Lung microvascular endothelial cell (primary cell): ENCODE results near the gene FADS1. TPM values are rescaled to one million over a fixed set of nuclear protein-coding genes. Genes with fewer than 3 reads are reported as not detected.
A peak's percentile ranks its signal among the peaks of the same experiment; 100 is the strongest.

Experiments used
- DNase-seq, 2 donors: peaks; one replicate each; pipeline versions ENCODE4 v3.0.0 to v3.0.0-alpha.2; 2010; ENCODE audit warnings: low read depth in 2 of 2
- total RNA-seq: library from RNA; depleted of rRNA; stranded (reverse); fragments of >200 nt; gene quantifications from 2 replicates; pipeline ENCODE4 v1.2.1, GENCODE V29; 2014

FADS1 gene
- total RNA-seq, 1 donor from 2014 or later: 24.2 TPM

DNA sequence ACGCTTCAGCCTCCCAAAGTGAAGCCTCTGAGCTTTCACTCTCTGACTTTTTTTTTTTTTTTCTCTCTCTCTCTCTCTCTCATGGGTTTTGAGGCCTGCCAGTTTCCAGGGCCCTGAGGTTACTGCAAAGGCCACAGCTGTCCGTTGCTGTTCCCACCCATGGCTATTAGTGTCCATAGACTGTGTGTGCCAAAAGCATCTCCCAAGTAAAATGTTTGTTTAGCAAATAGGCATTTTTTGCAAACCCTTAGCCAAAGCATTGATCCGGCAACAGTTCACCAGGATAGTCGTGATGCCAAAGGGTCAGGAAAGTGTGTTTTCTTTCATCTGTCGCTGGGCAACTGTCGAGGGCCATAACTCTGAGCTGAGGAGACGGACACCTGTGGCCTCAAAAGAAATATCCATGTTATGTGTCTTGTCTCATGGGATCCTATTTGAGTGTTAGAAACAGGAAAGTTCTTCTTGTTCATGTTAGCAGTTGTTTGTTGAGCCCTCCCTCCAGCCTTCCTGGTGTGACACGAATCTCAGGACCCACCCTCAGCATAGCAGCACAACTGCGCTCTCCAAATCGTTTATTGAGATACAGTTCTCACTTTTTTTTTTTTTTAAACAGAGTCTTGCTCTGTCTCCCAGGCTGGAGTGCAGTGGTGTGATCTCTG is 29.7 kb upstream of the FADS1 start:
- no peak for DNase-seq

- no peak for DNase-seq
Measured at GRCh38 chr11:61844909-61845565, 28.2 kb upstream of the FADS1 start.

DNA sequence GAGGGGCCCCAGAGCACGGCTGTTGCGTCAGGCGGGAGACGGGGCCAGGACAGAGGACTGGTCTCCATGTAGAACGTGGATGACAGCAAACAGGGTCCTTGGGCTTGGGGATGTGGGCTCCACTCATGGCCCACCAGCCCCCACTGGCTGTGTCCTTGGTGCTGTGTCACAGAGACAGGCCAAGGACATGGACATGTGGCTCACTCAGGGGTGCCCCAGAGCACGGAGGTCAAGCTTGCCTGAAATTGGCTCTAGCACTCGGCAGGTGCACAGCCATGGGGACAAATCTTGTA is 25.7 kb upstream of the FADS1 start:
- DNase-seq: no peak

- no peak for DNase-seq
Measured at GRCh38 chr11:61841636-61842527, 25.1 kb upstream of the FADS1 start.

GRCh38 chr11:61840371-61840770 is 23.6 kb upstream of the FADS1 start:
- no peak for DNase-seq

- DNase-seq: no peak
Measured at GRCh38 chr11:61839742-61840141, 22.9 kb upstream of the FADS1 start.

DNA sequence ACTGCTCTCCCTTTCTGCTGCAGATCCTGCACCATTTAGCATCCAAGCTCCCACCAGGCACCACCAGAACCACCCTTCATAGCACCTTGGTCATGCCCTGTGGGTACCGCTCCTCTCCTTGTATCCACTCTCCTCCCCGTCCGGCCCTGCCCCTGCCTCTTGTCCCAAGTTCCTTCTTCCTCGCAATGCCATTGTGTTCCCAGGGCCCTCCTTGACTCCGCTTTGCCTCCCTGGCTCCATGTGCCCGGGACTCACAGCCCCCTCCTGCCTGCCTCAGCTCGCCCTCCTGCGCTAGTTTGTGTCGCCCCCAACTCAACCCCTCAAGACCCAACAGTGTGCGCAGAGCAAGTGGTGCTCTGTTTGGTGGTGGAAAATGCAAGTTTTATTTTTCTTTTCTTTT is 22.1 kb upstream of the FADS1 start:
- no peak for DNase-seq

DNA sequence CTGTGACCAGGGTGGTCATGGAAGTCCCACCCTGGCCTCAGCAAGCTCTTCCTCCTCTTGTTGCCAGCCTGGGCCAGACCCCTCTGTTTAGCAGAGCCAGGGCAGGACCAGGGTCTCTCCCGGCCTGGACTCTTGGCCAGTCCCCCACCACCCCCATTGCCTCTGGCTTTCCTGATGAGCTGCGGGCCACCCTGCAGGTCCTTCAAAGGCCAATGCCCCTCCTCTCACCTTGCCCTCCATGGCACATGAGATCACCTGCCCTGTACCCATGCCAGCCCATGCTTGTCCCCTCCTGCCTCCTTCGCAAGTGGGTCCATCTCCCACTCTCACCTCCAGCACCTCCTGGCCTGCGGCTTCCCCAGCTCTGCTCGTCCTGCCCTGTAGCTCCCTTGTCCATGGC is 21.7 kb upstream of the FADS1 start:
- DNase-seq: no peak

GRCh38 chr11:61837411-61838005 is 20.7 kb upstream of the FADS1 start:
- no peak for DNase-seq

DNA sequence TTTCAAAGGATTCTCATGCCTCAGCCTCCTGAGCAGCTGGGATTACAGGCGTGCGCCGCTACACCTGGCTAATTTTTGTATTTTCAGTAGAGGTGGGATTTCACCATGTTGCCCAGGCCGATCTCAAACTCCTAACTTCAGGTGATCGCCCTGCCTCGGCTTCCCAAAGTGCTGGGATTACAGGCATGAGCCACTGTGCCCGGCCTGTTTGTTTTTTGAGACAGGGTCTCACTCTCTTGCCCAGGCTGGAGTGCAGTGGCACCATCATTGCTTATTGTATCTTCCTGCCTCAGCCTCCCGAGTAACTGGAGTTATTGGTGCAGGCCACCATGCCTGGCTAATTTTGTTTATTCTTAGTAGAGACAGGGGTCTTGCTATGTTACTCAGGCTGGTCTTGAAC is 19.4 kb upstream of the FADS1 start:
- DNase-seq: no peak

DNA sequence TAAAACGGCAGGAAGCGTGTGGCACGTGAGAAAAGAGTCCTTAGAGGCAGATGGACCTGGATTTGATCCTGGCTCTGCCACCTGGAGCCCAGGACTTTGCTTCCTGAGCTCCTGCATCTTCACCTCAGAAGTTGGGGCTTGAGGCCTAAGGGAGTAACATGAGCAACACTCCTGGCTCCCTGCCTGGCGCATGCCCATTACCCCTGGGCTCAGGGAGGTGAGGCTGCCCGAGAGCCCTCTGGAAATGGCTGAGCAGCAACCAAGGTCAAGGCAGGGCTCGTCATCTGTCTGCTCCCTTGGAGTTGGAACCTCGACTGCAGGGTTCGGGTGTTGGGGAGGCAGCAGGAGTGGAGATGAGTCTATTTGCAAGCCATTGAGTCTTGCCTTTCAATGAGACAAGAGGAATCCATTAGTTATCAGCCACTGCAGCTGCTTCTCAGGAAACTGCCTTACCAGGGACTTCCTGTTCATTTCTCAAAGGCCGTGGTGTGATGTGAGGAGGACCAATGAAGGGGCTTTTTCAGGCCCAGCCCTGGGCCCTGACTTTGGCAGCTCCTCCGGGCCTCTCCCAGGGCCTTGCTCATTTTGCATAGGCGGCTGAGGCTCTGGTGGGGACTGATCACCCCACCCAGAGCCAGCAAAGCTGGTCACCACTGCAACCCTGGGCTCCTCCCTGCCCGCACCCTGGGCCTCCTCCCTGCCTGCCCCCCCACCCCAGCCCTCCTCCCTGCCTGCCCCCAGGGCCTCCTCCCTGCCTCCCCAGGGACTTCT is 17.7 kb upstream of the FADS1 start:
- DNase-seq: peak; percentile 12 to 83

DNA sequence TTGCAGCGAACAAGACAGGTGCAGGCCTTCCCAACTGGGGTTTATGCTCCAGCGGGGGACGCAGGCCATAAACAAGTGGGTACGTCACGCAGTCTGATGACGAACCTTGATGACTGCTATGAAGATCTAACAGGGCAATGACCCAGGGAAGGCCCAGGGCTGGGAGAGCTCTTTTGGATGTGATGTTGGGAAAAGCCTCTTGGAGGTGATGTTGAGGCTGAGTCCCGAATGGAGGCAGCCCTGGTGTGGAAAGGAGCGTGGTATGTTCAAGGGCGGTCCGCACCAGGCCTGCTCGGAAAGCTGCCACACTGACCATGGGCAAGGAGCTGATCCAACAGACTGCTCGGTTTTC is 17.1 kb upstream of the FADS1 start:
- DNase-seq: no peak

GRCh38 chr11:61833471-61833870 is 16.7 kb upstream of the FADS1 start:
- DNase-seq: no peak

GRCh38 chr11:61832754-61833153 is 16.0 kb upstream of the FADS1 start:
- DNase-seq: no peak

GRCh38 chr11:61832207-61832606 is 15.4 kb upstream of the FADS1 start:
- no peak for DNase-seq

DNA sequence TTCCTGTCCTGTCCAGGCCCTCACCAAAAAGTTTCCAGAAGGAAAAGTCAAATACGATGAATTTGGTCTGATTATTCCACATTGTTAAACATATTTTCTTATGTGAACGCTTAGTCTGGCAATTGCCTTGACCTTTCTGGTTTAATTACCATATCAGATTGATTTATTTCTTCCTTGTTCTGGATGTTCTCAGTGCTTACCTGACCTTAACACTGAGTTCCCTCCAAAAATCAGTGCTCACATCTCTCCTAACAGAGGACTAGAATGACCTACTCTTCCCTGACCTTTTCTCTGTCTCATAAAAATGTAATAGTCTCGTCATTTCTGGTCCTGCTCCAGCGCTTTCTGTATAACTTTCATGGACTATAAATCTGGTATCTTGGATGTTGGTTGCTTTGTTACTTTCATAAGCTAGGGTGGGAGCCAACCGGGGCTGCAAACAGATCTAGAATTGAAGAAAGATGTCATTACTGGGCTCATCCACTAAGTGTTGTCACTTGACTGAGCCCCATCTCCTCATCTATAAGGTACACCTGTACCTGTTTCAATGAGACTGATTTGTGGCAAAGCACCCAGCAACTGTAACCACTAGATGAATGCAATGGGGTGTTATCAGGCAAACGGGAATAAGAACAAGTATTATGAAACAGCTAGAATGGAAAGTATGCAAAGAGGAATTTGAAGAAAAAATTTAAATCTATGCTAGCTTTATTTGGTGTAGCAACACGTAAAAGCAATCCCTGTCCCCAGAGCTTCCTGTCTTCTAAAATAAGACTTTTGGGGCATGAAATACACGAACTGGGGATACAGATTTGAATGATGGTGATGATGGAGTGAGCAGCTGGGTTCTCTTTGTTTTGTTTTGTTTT is 13.7 kb upstream of the FADS1 start:
- no peak for DNase-seq

- no peak for DNase-seq
Measured at GRCh38 chr11:61829806-61830205, 13.0 kb upstream of the FADS1 start.

DNA sequence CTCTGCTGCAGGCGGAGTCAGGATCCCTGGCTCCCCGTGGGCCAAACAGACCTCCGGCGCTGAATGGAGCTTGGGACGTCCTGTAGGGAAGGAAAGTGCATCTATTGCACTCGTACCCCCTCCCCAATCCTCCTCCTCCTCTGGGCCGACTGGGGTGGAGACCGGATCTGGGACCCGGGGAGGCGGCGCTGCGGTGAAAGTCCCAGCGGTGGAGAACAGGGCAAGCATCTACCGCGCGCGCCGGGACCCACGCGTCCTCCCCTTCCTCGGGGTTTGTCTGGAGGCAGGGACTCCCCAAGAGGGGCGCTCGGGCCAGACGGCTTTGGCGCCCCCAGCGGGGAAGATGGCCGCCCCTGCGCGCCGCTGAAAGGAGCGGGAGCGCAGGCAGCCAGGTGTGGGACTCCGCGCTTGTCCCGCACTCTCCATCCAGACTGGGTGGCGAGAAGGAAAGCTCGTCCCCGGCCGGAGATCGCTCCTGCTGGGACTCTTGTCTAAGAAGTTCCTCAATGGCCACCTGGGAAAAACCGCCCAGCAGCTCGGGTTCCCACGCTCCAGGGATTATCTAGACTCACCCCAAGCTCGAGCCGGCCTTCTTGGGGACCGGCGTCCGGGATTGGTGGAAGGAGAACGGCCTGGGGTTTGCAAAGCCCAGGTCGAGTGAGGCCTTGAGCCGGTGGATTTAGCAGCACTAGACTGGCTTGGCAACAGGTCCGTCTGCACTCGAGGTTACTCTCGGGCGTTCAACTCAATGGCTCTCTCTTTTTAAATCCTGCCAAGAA is 12.0 kb upstream of the FADS1 start:
- DNase-seq: peak; percentile 17 to 35

- DNase-seq: no peak
Measured at GRCh38 chr11:61828379-61828628, 11.5 kb upstream of the FADS1 start.
